Measurements from ENCODE around the gene CPNE2.
"Not testable (repeated sequence)": the region's sequence is repeated elsewhere in the genome, so short reads cannot be mapped to it uniquely, and the experiment has no call there.

The CPNE2 gene

DNA sequence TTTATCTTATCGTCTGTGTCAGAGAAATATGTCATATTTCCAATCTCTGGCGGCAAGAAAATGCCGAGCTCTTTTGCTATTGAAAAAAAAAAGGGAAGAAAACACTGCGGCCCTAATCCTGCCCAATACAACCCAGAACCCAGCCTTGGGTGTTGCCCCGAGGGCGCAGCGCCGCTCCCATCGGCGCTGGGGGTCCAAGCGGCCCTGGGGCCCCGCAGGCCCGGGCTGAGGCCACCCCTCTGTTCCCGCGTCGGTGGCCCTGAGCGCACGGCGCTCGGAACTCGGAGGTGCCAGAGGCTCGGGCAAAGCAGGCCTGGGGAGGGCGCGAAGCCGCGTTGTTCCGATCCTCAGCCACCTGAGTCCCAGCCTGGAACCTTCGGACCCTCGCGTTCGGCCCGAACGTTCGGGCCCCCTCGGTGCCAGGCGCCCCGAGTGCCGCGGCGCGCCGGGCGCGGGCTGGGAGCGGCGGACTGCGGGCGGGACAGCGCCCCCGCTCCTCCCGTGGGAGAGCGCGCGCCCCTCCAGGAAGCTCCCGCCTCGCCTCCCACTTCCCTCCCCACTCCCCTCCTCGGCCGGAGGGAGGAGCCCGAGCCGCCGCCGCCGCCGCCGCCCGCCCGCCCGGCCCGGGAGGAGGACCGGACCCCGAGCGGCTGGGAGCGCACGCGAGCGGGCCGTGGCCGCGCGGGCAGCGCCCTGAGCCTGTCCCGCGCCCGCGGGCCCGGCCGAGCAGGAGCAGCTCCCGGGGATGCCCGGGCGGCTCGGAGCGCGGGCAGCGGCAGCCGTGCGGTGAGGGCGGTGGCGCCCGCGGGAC lies at the start of gene CPNE2:
Gene CPNE2, plus strand, starts transcription at position 609 of the 811 bp plus-strand sequence. CDS start 18,160 bp downstream, outside the sequence.
- DNase-seq (ENCODE audit: low spot score), result peak; percentile 84

- DNase-seq (ENCODE audit: low spot score), result no peak
Observed at GRCh38 chr16:57043248-57043647, 49.1 kb upstream of the CPNE2 start.

DNA sequence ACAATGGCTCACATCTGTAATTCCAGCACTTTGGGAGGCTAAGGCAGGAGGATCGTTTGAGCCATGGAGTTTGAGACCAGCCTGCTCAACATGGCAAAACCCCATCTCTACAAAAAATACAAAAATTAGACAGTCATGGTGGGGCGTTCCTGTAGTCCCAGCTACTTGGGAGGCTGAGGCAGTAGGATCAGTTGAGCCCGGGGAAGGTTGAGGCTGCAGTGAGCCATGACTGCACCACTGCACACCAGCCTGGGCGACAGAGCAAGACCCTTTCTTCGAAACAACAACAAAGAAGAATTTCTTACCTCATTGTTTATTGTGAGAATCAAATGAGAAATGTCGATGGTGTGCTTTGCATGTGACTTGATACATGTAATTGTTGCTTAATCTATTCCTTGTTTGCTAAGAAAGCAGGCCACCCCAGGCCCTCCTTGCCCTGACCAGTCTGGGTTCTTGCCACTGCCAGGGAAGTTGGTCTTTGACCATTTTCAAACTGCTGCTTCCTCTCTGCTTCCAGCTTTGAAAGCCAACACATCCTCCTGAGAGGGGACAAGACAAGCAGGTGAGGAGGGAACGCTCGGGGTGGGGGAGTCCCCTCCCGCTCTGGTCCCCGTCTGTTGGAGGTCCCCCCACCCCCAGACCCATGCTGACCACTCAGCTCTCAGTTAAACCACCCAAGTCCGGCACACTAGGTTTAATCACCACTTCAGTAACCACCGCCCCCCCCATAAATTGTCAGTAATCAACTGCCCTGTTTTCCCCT lies 47.3 kb upstream of the CPNE2 start:
- DNase-seq (ENCODE audit: low spot score), result no peak

DNA sequence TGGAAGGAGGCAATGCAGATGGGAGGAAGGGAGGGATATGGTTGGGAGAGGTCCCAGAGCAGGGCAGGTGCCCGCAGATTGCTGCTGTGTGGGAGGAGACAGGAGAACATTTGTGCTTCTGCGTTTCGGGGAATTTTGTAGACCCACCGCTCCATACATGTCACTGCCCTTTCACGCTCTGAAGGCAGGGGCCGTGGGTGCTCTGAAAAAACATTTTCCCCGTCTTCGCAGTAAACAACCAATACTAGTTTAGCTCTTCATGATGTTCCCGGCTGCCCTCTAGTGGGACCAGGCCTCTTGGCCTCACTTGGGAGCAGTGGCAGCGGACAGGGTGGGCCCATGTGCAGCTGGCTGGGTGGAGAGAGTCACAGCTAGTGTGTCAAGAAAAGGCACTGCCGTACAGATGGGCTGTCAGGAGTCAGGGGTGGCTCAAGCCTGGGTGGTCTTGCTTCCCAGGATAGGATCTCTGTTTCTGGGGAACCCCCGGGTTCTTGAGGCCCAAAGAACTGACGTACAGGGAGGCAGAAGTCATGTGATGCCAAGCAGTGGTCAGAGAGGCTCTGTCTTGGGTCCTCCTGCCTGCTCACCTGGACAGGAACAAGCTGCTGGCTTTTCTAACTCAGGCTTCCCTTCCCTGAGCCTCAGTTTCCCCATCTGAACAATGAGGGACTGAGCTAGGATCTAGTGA lies 46.5 kb upstream of the CPNE2 start:
- DNase-seq (ENCODE audit: low spot score), result peak; percentile 79

- DNase-seq (ENCODE audit: low spot score), result no peak
Observed at GRCh38 chr16:57048095-57048494, 44.3 kb upstream of the CPNE2 start.

GRCh38 chr16:57049678-57050077 lies 42.7 kb upstream of the CPNE2 start:
- DNase-seq (ENCODE audit: low spot score), result no peak

DNA sequence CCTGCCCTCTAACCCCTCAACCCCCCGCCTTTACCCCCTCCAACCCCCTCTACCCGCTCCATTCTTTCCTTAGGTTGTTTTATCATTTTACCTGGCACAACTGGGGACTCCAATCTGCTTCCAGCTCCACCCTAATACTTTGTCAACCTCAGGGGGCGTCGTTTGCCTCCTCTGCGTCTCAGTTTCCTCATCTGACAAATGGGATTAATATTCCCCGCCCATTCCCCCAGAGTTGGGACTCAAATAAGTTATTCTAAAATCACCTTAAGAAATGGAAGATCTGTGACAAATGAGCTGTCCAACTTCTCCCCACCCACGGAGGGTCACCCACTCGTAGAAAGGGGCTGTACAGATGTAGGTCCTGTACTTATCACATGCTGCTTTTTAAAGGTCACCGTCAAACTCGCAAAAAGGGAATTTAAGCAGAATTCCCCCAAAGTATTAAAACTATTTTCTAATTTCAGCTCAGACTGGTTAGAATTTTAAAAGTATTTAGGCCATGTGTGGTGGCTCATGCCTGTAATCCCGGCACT lies 40.6 kb upstream of the CPNE2 start:
- no peak for DNase-seq (ENCODE audit: low spot score)

DNA sequence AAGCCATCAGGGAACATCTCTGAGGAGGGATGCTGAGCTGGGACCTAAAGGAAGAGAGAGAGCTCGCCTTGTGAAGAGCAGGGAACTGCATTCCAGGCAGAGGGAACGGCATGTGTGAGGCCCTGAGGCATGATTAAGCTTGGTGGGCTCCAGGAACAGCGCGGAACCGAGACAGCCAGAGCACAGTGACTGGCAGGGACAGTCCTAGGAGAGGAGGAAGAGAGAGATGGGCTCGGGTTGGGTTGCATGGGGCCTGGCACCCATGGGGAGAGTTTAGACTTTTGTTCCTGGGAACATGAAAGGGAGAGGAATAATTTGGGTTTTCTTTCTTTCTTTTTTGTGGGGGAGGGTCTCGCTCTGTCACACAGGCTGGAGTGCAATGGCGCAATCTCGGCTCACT lies 39.2 kb upstream of the CPNE2 start:
- DNase-seq (ENCODE audit: low spot score), result no peak

GRCh38 chr16:57054338-57054737 lies 38.0 kb upstream of the CPNE2 start:
- no peak for DNase-seq (ENCODE audit: low spot score)

DNA sequence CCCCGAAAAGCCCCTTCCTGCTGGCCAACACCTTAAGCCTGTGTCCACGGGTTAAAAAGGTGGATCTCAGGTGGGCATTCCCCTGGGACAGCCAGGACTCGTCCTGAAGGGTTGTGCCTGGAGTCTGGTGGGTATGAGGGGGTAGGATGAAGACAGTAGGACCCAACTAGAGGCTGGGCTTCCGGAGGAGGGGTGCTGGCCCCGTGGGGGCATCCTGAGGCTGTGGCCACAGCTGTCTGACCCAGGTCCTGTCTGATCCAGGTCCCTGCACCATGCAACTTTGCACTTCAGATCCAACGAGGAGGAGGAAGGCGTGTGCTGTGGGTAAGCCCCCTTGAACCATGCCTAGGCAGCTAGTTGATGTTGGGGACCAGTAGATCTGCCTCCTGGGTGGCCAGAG lies 37.6 kb upstream of the CPNE2 start:
- DNase-seq (ENCODE audit: low spot score), result no peak

DNA sequence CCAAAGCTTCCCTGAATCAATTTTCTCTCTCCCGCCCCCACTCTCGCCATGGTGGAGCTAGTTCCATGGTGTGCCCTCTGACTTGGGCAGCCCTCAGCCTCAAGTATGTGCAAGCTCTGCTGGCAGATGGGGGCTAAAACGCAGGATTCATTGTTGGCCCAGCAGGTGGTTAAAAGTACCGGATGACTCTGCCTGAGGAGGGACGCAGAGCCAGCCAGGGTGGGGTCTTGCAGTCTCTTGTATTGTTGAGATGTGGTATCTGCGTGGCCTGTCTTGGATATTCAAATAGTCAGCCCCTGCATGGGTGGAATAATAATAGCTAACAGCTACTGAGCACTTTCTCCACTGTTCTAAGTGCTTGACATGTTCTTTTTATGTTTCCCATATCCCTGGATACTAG lies 36.7 kb upstream of the CPNE2 start:
- no peak for DNase-seq (ENCODE audit: low spot score)

GRCh38 chr16:57058291-57058861 lies 34.0 kb upstream of the CPNE2 start:
- no peak for DNase-seq (ENCODE audit: low spot score)

DNA sequence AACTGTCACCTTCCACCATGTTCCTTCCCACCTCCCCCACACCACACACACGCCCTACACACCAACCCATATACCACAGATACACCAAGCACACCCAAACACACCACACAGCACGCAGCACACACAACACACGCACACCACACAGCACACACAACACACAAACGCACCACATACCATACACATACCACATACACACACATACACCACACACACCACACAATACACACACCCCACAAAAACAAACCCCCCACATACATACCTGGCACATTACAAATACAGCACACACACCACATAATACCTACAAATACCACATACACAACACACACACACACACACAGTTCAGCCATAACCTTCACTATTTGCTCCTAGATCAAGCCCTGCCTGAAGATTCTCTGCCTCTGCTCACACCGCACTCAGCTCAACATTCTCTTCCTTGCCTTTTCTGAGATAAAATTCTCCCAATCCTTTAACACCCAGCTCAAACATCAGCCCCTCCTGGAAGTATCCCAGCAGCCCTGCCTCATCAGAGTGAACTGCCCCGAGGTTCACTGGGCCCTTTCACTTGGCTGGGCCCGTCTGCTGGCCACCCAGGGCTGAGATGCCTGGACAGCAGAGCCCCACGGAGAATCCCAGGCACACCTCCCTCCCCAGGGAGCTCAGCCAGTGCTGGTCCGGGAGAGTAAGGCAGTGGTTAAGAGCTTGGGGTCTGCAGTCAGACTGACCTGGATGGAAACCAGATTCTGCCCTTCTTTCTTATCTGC lies 31.9 kb upstream of the CPNE2 start:
- DNase-seq (ENCODE audit: low spot score), result no peak

- no peak for DNase-seq (ENCODE audit: low spot score)
Observed at GRCh38 chr16:57061084-57061905, 31.1 kb upstream of the CPNE2 start.

- no peak for DNase-seq (ENCODE audit: low spot score)
Observed at GRCh38 chr16:57062329-57062728, 30.1 kb upstream of the CPNE2 start.

- DNase-seq (ENCODE audit: low spot score), result not testable (repeated sequence)
Observed at GRCh38 chr16:57063189-57063588, 29.2 kb upstream of the CPNE2 start.

DNA sequence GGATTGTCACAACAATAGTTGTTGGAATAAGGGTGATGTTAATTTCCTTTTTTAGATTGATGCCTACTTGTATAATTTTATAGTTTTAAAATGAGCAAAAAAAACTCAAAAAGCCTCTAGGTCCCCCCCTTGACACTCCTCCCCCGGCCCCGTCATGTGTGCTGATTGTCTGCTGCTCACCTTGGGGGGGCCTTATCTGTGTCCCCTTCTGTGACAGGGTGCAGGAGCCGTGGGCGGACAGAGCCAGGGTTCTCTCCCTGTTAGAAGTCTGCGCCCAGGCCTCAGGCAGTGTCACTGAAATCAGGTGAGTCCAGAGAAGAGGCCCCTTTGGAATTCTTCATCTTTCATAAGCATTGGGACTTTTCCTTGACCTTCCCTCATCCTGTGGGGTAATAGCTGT lies 27.4 kb upstream of the CPNE2 start:
- no peak for DNase-seq (ENCODE audit: low spot score)

DNA sequence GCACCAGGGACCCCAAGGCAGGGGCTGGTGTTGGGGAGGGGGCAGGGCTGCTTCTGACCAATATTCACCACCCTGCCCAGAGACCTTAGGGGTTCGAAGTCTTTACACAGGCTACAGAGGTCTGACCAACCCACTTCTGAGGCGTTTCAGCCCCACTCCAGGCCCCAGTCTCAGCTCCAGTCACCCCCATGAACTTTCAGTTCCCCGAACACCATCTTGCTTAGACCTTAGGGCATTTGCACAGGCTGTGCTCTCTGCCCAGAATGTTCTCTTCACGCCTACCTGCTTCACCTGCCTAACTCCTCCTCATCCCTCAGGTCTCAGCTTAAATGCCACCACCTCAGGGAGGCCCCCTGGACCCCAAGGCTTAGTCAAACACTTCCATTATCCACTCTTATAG lies 25.8 kb upstream of the CPNE2 start:
- DNase-seq (ENCODE audit: low spot score), result no peak

GRCh38 chr16:57067347-57067746 lies 25.0 kb upstream of the CPNE2 start:
- no peak for DNase-seq (ENCODE audit: low spot score)

- no peak for DNase-seq (ENCODE audit: low spot score)
Observed at GRCh38 chr16:57069053-57069452, 23.3 kb upstream of the CPNE2 start.
